SK-N-SH (cell line): Measurements from ENCODE around the gene CCDC167. TPM values are rescaled to one million over a fixed set of nuclear protein-coding genes. Genes with fewer than 3 reads are reported as not detected.

ENCODE experiments used
- CTCF ChIA-PET: fragments of 300-600, 350-600 bp; formaldehyde crosslinking; extraction: SDS; loops from one replicate; lab custom pipeline; 2021; lab: Yijun Ruan, JAX
- POLR2A ChIA-PET: fragments of 350-600 bp; sonication (Branson Sonifier 250); formaldehyde crosslinking; extraction: SDS; loops from one replicate; lab custom pipeline; 2020; ENCODE audit warnings: antibody characterized with exemption, inconsistent platforms; lab: Yijun Ruan, JAX
- DNase-seq: peaks from one replicate; pipeline ENCODE4 v3.0.0; 2012
- H2AFZ ChIP-seq: fragments of 200-600 bp; sonication (generic); 2 replicates; pipeline ENCODE4 v1.8.1; 2016; ENCODE audit warnings: antibody characterized with exemption, mild to moderate bottlenecking, low read depth
- H3F3A ChIP-seq: fragments of 200-600 bp; sonication (generic); replicated peaks from 2 replicates; pipeline ENCODE3; 2016; ENCODE audit warnings: antibody characterized with exemption, mild to moderate bottlenecking; ENCODE audit not compliant: insufficient read depth
- H3K27ac ChIP-seq, 2 experiments: fragments of 200-500 bp in 1 of 2; fragments of 200-600 bp in 1 of 2; sonication (Bioruptor generic) in 1 of 2; sonication (generic), shearing (Covaris generic) in 1 of 2; 2 replicates each; pipeline versions ENCODE4 v1.5.1 to v1.6.1; 2014 to 2016; ENCODE audit warnings: low read depth in 2 of 2, inconsistent platforms in 1 of 2, low read length in 1 of 2, mild to moderate bottlenecking in 1 of 2, mixed read lengths in 1 of 2
- H3K27me3 ChIP-seq: fragments of 200-600 bp; sonication (generic), shearing (Covaris generic); 2 replicates; pipeline ENCODE4 v1.6.1; 2016; ENCODE audit warnings: mixed run types; ENCODE audit not compliant: insufficient read depth
- H3K36me3 ChIP-seq, 2 experiments: fragments of 200-500 bp in 1 of 2; fragments of 200-600 bp in 1 of 2; sonication (Bioruptor generic) in 1 of 2; sonication (generic) in 1 of 2; replicated peaks in 1 of 2; 2 replicates each; pipeline versions ENCODE3 to v1.5.1; 2014 to 2016; ENCODE audit warnings: low read length in 1 of 2, mild to moderate bottlenecking in 1 of 2; ENCODE audit not compliant: insufficient read depth in 2 of 2, control insufficient read depth in 1 of 2
- H3K4me1 ChIP-seq, 2 experiments: fragments of 200-500 bp in 1 of 2; fragments of 200-600 bp in 1 of 2; sonication (Bioruptor generic) in 1 of 2; sonication (generic), shearing (Covaris generic) in 1 of 2; 2 replicates each; pipeline versions ENCODE4 v1.5.1 to v1.6.1; 2014 to 2016; ENCODE audit warnings: low read depth in 1 of 2, low read length in 1 of 2, mixed run types in 1 of 2; ENCODE audit not compliant: insufficient read depth in 2 of 2, control insufficient read depth in 1 of 2
- H3K4me2 ChIP-seq: fragments of 200-600 bp; sonication (generic), shearing (Covaris generic); 2 replicates; pipeline ENCODE4 v1.6.1; 2017; ENCODE audit warnings: mixed run types
- H3K4me3 ChIP-seq, 2 experiments: fragments of 200-500 bp in 1 of 2; fragments of 200-600 bp in 1 of 2; sonication (Bioruptor generic) in 1 of 2; sonication (generic), shearing (Covaris generic) in 1 of 2; 2 replicates each; pipeline versions ENCODE4 v1.5.1 to v1.8.1; 2014 to 2016; ENCODE audit warnings: low read depth in 2 of 2, inconsistent platforms in 1 of 2, low read length in 1 of 2, mild to moderate bottlenecking in 1 of 2, mixed read lengths in 1 of 2, moderate library complexity in 1 of 2
- H3K79me2 ChIP-seq: fragments of 200-600 bp; sonication (generic); 2 replicates; pipeline ENCODE4 v1.8.1; 2017; ENCODE audit warnings: mild to moderate bottlenecking; ENCODE audit not compliant: insufficient read depth
- H3K9ac ChIP-seq: fragments of 200-600 bp; sonication (generic); 2 replicates; pipeline ENCODE4 v1.6.1; 2017; ENCODE audit warnings: mixed run types
- H3K9me2 ChIP-seq: fragments of 200-600 bp; sonication (generic); 2 replicates; pipeline ENCODE4 v1.6.1; 2017; ENCODE audit warnings: mixed run types
- H3K9me3 ChIP-seq: fragments of 200-600 bp; sonication (generic); 2 replicates; pipeline ENCODE4 v1.6.1; 2017; ENCODE audit warnings: mixed run types, mild to moderate bottlenecking, moderate library complexity
- H4K20me1 ChIP-seq: fragments of 200-600 bp; sonication (generic); 2 replicates; pipeline ENCODE4 v1.6.1; 2017; ENCODE audit warnings: mild to moderate bottlenecking, mixed run types; ENCODE audit not compliant: insufficient read depth
- EZH2phosphoT487 ChIP-seq: fragments of 200-600 bp; sonication (generic); IDR thresholded peaks from 2 replicates; pipeline ENCODE4 v1.6.1; 2017; ENCODE audit warnings: low read depth, mixed run types, mild to moderate bottlenecking, antibody characterized with exemption, moderate library complexity, borderline replicate concordance
- FOSL2 ChIP-seq: IDR thresholded peaks from 2 replicates; pipeline ENCODE4 v1.4.0; 2012; ENCODE audit warnings: low read depth, mild to moderate bottlenecking, moderate library complexity, borderline replicate concordance
- FOXJ3 ChIP-seq: sonication (generic); formaldehyde crosslinking; IDR thresholded peaks from 2 replicates; pipeline ENCODE4 v1.5.1; 2020; ENCODE audit warnings: mild to moderate bottlenecking, missing genetic modification reagents
- GABPA ChIP-seq: IDR thresholded peaks from 2 replicates; pipeline ENCODE4 v1.4.0; 2012; ENCODE audit warnings: low read depth, mild to moderate bottlenecking
- MEF2A ChIP-seq: IDR thresholded peaks from 2 replicates; pipeline ENCODE4 v1.4.0; 2012; ENCODE audit warnings: low read depth, borderline replicate concordance
- RCOR1 ChIP-seq: fragments of 150-350 bp; IDR thresholded peaks from 2 replicates; pipeline ENCODE4 v1.6.1; 2017; ENCODE audit warnings: antibody characterized with exemption, low read length
- RFX5 ChIP-seq: IDR thresholded peaks from 2 replicates; pipeline ENCODE4 v1.6.1; 2012; ENCODE audit warnings: mild to moderate bottlenecking, improper control_type of control experiment, low read length
- SIN3A ChIP-seq: IDR thresholded peaks from 2 replicates; pipeline ENCODE4 v1.6.1; 2012; ENCODE audit warnings: low read depth, mild to moderate bottlenecking, low read length, moderate library complexity, borderline replicate concordance
- SMC3 ChIP-seq: IDR thresholded peaks from 2 replicates; pipeline ENCODE4 v1.6.1; 2012; ENCODE audit warnings: low read depth, low read length, improper control_type of control experiment
- TAF1 ChIP-seq: IDR thresholded peaks from 2 replicates; pipeline ENCODE4 v1.6.1; 2012; ENCODE audit warnings: low read depth, mild to moderate bottlenecking, low read length, moderate library complexity, borderline replicate concordance
- TCF12 ChIP-seq: IDR thresholded peaks from 2 replicates; pipeline ENCODE4 v1.4.0; 2012
- TEAD4 ChIP-seq: IDR thresholded peaks from 2 replicates; pipeline ENCODE4 v1.4.0; 2012; ENCODE audit warnings: mild to moderate bottlenecking, borderline replicate concordance; ENCODE audit not compliant: insufficient read depth
- USF1 ChIP-seq: IDR thresholded peaks from 2 replicates; pipeline ENCODE4 v1.4.0; 2012; ENCODE audit warnings: low read depth, borderline replicate concordance
- YY1 ChIP-seq: IDR thresholded peaks from 2 replicates; pipeline ENCODE4 v1.4.0; 2012; ENCODE audit warnings: low read depth, mild to moderate bottlenecking
- WGBS: methylation state at CpG from one replicate; pipeline ENCODE4 v1.1.6; 2017; ENCODE audit warnings: low lambda C conversion rate; 5-methylcytosine and 5-hydroxymethylcytosine counted together
- polyA plus RNA-seq, 3 experiments: library from polyadenylated mRNA; depleted of rRNA; stranded (reverse); fragments of >200 nt; gene quantifications; 2 replicates each; pipeline ENCODE4 v1.2.3, GENCODE V29; 2012
- TF ChIP-seq, protein P1 (sequence below): IDR thresholded peaks from 2 replicates; pipeline ENCODE4 v1.4.0; 2012; ENCODE audit warnings: low read depth, borderline replicate concordance

The CCDC167 gene
- polyA plus RNA-seq, 1 of the 3 experiments (the other 2 are of a cell fraction): 49.1 TPM

DNA sequence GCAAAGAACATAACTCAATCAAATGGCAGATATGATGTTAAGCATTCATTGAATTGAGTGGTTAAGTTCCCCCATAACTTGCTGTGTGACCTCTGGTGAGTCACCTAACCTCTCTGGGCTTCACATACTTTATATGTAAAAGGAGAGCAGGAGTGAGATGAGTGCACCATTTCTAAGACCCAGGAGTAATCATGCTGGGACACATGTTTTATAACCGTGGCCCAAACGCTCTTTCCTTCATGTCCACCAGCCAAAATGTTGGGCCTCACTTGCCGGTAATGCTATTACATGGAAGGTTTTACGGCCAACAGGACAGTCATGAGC, 40.3 kb upstream of the CCDC167 start:
- no peak overlapping the region for H3K9ac ChIP-seq
- TF ChIP-seq YY1 (no peak), FOSL2 (no peak), SMC3 (no peak), SIN3A (no peak), EZH2phosphoT487 (no peak), USF1 (no peak), GABPA (no peak), FOXJ3 (no peak), RFX5 (no peak), MEF2A (no peak), TEAD4 (no peak), RCOR1 (no peak; the same call in 1 of the 2 replicates)
- TF ChIP-seq, protein P1, sequence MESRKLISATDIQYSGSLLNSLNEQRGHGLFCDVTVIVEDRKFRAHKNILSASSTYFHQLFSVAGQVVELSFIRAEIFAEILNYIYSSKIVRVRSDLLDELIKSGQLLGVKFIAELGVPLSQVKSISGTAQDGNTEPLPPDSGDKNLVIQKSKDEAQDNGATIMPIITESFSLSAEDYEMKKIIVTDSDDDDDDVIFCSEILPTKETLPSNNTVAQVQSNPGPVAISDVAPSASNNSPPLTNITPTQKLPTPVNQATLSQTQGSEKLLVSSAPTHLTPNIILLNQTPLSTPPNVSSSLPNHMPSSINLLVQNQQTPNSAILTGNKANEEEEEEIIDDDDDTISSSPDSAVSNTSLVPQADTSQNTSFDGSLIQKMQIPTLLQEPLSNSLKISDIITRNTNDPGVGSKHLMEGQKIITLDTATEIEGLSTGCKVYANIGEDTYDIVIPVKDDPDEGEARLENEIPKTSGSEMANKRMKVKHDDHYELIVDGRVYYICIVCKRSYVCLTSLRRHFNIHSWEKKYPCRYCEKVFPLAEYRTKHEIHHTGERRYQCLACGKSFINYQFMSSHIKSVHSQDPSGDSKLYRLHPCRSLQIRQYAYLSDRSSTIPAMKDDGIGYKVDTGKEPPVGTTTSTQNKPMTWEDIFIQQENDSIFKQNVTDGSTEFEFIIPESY: no peak

GRCh38 chr6:37539171-37540028, 39.7 kb upstream of the CCDC167 start:
- Histone ChIP-seq H4K20me1 (no peaks in the 10 kb centered on the region), H3K79me2 (no peaks in the 10 kb centered on the region), H3K27me3 (peaks cover 18% of the 10 kb centered on the region; the same call in 1 of the 2 replicates), H3K4me2 (no peak overlapping the region), H3K36me3 (no peaks in the 10 kb centered on the region), H3K9me2 (no peaks in the 10 kb centered on the region), H3K27ac (no peak overlapping the region), H3K9ac (no peak overlapping the region), H3K9me3 (no peaks in the 10 kb centered on the region), H3K4me3 (no peak overlapping the region), H2AFZ (no peak overlapping the region), H3K4me1 (peaks cover 0 to 24% of the 10 kb centered on the region in 2 experiments; a peak in 1 of 4 replicates), H3F3A (no peaks in the 10 kb centered on the region)
- TF ChIP-seq MEF2A (no peak), TAF1 (no peak), TCF12 (no peak), EZH2phosphoT487 (no peak)
- no peak for DNase-seq
- ChIA-PET CTCF (interaction anchor here (0.9 to 6.8 kb wide), 9 partner anchors 9 to 214 kb away, joined by 3 to 63 read pairs (median 3); no protein-coding TSS in a partner anchor), POLR2A (interaction anchor here (0.9 kb wide), 1 partner anchor 31 kb away, joined by 3 read pairs; no protein-coding TSS in a partner anchor)
- 90% methylated on average over 8 of the region's 9 CpGs for WGBS

More for the DNA sequence above, 40.3 kb upstream of the CCDC167 start:
- H4K20me1 ChIP-seq: no peaks in the 10 kb centered on the region
- H3K9me3 ChIP-seq: no peaks in the 10 kb centered on the region
- DNase-seq: no peak
- H3K4me2 ChIP-seq: no peak overlapping the region
- no peak overlapping the region for H3K27ac ChIP-seq
- H3K4me1 ChIP-seq: peaks cover 0 to 24% of the 10 kb centered on the region in 2 experiments; a peak in 1 of 4 replicates
- no peaks in the 10 kb centered on the region for H3F3A ChIP-seq
- no peaks in the 10 kb centered on the region for H3K9me2 ChIP-seq
- no peak overlapping the region for H3K4me3 ChIP-seq
- WGBS: 97% methylated on average over 4 of the region's 4 CpGs
- no peaks in the 10 kb centered on the region for H3K36me3 ChIP-seq
- H3K79me2 ChIP-seq: no peaks in the 10 kb centered on the region
- CTCF ChIA-PET: interaction anchor here (1.0 to 6.8 kb wide), 3 partner anchors 24 to 152 kb away, joined by 3 to 63 read pairs (median 16); no protein-coding TSS in a partner anchor
- POLR2A ChIA-PET: no interaction called here
- no peak overlapping the region for H2AFZ ChIP-seq
- peaks cover 15% of the 10 kb centered on the region; the same call in 1 of the 2 replicates for H3K27me3 ChIP-seq
